COLO668 (cell line): Measurements from ENCODE around the gene EXD1.
"Not testable (repeated sequence)": the region's sequence is repeated elsewhere in the genome, so short reads cannot be mapped to it uniquely, and the experiment has no call there.

Experiments
- DNase-seq: peaks from one replicate; lab custom pipeline; 2025; ENCODE audit not compliant: unreplicated experiment; lab: John Stamatoyannopoulos, UW

The EXD1 gene

DNA sequence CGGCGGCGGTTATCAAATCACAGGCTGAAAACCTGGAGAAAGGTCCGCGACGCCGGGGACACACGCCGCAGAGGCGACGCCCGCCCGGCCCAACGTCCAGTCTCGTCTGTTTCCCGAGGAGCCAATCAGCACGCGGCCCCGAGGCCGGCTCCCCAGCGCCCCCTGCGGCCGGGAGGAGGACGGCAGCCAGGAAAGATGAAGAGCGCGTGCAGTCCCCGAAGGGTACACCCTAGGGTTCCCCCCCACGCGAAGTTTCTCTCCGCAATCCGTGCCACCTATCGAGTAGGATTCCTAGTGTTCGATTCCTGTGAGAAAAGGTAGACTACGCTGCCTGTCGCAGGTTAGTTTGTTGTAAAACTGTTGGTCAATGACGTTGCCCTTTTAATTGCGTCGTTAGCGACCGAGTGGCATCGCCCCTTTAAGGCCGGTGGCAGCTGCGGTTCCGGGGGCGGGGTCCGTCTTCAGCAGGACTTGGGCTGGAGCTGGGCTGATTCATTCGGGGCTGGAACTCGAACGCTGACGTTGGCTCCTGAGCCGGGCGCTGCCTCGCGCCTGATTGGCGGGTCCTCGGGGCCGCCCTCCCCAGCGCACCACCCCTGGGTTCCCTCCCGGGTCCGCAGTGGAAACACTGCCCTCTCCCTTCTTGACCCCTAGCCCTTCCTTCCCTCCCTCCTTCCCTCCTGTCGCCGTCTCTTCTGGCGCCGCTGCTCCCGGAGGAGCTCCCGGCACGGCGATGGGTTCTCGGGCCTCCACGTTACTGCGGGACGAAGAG, at the start of gene EXD1, which contains the start of gene CHP1:
TSS of gene EXD1 (minus strand) at position 108 of the 772 bp plus-strand sequence. CDS start 4,182 bp downstream, outside the sequence.
TSS of gene CHP1 (plus strand) at position 619 of the 772 bp plus-strand sequence. CDS start at position 734, 115 bp downstream.
- peak; percentile 97 for DNase-seq

GRCh38 chr15:41279535-41280283, 49.2 kb upstream of the EXD1 start:
- DNase-seq: no peak

- no peak for DNase-seq
These were observed 47.8 kb upstream of the EXD1 start for GRCh38 chr15:41278319-41278718.

DNA sequence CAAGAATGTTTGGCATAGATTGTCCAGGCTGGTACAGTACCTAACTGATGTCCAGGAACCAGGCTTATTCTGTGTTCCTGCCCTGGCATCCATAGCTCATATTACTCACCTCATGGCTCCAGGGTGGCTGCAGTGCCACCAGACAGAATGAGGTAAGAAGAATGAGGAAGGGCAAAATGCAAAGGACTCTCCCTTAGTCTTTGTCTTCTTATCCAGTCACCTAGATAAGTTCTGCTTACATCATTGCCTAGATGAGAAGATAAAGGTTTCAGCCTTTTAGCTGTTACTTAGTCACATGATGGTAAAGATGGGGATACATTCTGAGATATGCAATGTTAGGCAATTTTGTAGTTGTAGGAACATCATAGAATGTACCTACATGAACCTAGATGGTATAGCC, 46.3 kb upstream of the EXD1 start:
- no peak for DNase-seq

DNA sequence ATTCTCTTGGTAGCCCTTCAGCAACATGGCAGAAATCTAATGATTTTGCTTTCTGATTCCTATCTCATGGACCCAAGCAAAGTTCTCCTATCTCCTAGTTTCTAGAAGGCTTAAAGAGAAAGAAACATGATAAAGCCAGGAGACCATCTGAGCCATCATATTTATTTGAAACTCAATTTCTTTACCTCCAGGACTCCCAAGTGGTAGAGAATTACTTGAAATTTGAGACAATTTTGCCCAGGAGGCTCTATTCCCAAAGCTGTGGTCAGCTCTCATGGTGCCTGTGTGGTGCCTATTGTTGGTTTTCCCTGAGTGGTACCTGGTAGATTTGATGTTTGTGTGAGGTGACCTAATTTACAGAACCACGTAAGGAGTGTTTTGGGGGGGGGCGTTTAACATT, 39.3 kb upstream of the EXD1 start:
- no peak for DNase-seq

- no peak for DNase-seq
These were observed 33.4 kb upstream of the EXD1 start for GRCh38 chr15:41263891-41264351.

DNA sequence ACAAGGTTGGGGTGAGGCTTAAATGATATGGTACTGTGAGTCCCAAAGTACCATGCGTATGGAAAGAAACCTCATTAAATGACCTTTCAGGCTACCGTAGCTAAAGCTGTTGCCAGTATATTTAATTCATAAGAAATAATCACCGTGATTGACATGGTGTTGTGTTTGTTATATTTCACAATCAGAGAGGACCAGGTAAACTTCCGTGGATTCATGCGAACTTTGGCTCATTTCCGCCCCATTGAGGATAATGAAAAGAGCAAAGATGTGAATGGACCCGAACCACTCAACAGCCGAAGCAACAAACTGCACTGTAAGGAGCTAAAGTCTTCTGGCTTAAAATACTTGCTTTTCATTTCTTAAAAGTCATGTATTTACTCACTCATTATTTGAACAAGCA, 32.0 kb upstream of the EXD1 start:
- DNase-seq: no peak

GRCh38 chr15:41260924-41261323, 30.4 kb upstream of the EXD1 start:
- DNase-seq: not testable (repeated sequence)

DNA sequence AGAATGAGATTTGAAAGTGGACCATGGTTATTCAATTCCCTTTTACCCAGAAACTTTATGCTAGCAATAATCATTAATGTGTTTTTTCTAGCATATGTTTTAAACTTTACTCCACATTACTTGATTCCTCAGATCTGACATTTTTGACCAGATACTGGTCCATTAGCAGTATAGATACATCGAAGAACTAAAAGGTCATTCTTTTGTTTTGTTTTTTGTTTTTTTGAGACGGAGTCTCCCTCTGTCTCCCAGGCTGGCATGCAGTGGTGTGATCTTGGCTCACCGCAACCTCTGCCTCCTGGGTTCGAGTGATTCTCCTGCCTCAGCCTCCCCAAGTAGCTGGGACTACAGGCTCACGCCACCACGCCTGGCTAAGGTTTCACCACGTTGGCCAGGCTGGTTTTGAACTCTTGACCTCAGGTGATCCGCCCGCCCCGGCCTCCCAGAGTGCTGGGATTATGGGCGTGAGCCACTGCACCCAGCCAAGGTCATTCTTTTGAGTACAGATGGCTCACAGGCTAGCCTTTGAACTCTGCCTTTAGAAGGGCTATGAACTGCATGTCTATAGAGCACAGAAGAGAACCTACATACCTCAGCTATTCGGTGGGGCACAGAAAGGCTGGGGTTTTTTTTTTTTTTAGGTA, 29.1 kb upstream of the EXD1 start:
- DNase-seq: no peak

DNA sequence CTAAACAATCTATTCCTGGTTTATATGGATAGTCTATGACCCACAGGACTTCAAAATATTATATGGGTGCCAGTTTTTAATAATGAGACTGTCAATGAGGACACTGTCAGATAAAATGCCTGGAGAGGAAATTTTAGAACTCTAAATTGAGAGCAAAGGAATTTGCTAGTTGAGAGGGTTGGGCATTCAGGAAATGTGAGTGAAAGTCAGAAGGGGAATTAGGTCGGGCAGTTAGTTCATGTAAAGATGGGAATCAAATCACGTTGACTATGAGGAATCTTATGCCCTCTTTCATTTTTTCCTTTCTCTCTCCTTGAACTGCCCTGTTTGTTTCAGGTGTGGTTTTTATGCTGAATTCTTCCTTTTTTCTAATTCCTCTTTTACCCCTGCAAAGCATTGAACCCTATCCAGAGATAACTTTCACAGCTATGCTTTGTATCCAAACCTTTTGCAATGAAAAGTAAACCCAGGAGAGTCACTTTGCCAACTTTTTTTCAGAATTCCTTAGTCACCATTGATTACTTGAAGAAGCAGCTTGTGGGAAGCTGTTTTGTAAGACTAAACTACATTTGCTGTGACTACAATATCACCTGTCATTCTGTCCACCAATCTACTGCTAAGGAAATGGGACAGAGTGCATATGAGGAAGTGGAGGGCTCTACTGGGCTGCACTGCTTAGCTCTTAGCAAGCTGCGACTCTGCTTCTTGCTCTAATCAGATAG, 28.4 kb upstream of the EXD1 start:
- DNase-seq: no peak

GRCh38 chr15:41256577-41257038, 26.1 kb upstream of the EXD1 start:
- no peak for DNase-seq

- DNase-seq: no peak
These were observed 25.5 kb upstream of the EXD1 start for GRCh38 chr15:41256103-41256502.

DNA sequence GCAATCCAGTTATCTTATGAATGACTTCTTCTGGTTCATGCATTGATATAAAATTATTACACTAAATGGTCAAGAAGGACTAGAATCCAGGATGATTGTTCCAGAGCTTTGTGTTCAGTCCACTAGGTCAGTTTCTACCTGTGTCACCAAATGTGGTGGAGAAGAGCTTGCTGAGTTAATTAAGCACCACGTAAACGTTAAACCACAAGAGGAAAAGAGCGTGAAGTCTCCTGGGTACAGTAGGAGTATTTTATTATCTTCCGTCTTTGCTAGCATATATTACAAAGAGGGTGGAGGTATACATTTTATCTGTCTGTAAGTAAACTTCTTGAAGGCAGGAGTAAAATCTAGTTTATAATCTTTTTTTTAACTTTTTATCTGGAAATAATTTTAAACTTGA, 24.0 kb upstream of the EXD1 start:
- DNase-seq: no peak

DNA sequence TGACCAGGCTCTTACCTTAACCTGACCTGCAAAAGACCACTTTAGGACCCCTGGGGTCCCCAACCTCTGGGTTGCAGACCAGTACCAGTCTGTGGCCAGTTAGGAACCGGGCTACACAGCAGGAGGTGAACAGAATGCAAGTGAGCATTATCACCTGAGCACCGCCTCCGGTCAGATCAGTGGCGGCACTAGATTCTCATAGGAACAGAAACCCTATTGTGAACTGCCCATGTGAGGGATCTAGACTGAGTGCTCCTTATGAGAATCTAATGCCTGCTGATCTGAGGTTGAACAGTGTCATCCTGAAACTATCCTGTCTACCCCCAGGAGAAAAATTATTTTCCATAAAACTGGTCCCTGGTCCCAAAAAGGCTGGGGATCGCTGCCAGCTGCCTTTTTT, 20.9 kb upstream of the EXD1 start:
- DNase-seq: no peak

- not testable (repeated sequence) for DNase-seq
These were observed 20.2 kb upstream of the EXD1 start for GRCh38 chr15:41250745-41251144.

GRCh38 chr15:41241221-41241964, 10.8 kb upstream of the EXD1 start:
- DNase-seq: peak; percentile 87

GRCh38 chr15:41238100-41238499, 7.5 kb upstream of the EXD1 start:
- no peak for DNase-seq

DNA sequence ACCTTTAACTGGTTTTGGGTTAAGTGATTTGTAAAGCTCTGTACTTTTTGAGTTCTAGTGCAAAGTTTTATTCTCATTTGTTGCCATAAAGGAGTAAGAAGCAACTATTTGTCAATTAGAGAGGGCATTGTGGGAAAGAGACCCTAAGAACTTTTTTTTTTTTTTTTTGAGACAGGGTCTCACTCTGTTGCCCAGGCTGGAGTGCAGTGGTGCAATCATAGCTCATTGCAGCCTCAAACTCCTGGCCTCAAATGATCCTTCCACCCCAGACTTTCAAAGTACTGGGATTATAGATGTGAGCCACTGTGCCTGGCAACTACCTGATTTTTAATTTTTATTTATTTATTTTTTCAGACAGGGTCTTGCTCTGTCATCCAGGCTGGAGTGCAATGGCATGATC, 5.4 kb upstream of the EXD1 start:
- no peak for DNase-seq

DNA sequence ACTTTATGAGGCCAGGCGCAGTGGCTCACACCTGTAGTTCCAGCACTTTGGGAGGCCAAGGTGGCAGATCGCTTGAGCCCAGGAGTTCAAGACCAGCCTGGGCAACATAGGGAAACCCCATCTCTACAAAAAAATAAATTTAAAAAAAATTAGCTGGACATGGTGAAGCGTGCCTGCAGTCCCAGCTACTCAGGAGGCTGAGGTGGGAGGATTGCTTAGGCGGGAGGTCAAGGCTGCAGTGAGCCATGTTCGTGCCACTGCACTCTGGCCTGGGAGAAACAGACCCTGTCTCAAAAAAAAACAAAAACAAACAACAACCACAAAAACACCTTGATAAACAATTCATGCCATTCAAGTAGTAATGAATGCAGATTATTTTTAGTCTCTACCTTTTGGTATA, 4.7 kb upstream of the EXD1 start:
- DNase-seq: not testable (repeated sequence)

- no peak for DNase-seq
These were observed 2.8 kb upstream of the EXD1 start for GRCh38 chr15:41233367-41233771.
